GDM1 (cell line): ENCODE results near the gene HYAL1.

Source experiments
- DNase-seq: peaks from one replicate; lab custom pipeline; 2025; lab: John Stamatoyannopoulos, UW

The HYAL1 gene

DNA sequence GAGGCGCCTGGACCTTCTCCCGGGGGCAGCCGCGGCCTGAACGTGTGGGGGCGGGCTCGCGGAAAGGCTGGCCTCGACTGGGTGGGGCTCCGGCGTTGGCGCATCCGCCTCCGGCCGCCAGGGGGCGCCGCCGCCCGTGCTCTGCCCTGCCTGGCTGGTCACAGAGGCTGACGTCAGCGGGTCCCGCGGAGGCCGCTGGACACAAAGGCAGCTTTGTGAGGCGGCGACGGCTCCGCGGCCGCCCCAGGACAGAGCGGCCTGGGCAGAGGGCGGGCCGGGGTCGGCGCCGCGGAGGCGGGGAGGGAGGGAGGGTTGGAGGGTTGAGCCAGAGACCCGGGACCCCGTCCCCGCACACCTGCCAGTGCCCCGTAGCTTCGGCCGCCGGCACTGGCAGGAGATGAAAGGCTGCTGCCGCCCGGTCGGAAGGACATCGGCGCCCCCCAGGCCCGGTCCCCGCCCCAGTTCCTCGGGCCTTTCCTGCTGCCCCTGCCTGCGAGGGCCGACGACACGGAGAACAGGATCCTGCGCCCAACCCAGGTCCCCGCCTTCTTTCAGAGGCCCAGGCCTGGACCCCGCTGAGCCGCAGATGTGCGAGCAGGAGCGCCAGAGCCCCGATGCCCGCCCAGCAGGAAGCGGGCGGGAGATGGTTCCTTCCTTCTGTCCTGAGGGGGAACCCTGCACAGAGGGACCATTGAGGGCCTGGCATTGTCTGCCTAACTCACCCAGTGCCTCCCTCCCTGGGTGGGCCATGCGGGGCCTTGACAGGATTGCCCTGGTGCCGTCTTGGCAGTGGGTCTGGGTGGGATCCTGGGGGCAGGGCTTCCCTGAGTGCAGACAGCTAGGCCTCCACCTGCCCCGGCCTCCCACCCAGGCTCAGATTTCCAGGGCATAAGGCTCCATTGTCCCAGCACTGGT lies 43.1 kb downstream of the HYAL1 start:
- peak; percentile 70 for DNase-seq

DNA sequence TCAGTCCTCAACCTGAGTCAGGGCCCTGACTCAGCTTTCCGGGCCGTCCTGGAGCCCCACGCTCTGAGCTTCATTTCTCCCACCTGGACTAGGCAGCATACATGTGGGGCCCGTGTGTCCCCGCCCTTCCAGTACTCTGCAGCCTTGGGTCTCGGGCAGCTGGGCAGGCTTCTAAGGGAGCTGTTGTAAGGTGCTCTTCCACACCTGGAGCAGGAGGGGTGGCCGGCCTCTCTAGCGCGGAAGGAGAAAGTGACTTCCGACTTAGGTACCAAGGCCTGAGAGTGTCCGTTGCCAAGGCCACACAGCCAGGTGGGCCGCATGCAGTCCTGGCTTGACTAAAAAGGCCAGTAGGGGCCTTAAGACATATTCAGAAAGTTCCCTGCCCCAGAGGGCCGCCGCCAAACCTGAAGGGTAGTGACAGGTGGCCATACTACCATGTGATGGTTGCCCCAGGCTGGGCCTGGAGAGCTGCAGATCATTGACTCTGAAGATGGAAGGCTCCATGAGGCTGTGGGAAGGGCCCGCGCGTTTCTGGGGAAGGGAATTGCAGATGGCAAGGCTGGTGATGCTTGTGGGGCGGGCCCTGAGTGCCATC lies 43.8 kb downstream of the HYAL1 start:
- no peak for DNase-seq

DNA sequence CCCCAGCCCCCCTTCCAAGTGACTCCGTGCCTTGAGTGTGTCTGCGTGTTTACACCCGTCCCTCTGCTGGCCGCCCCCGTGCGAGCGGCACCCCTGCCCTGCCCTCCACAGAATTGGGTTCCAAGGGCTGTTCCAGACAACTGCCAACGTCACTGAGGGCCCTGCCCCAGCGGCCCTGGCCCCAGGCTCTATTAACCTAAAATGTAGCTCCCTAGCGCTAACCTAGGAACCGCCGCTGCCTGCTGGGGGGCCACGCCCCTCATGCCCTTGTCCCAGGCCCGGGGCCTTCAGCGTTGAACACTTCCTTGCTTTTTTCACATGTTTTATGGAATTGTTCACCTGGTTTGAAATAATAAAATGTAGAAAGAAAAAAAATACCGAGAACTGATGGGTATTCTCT lies 44.4 kb downstream of the HYAL1 start:
- DNase-seq: no peak

DNA sequence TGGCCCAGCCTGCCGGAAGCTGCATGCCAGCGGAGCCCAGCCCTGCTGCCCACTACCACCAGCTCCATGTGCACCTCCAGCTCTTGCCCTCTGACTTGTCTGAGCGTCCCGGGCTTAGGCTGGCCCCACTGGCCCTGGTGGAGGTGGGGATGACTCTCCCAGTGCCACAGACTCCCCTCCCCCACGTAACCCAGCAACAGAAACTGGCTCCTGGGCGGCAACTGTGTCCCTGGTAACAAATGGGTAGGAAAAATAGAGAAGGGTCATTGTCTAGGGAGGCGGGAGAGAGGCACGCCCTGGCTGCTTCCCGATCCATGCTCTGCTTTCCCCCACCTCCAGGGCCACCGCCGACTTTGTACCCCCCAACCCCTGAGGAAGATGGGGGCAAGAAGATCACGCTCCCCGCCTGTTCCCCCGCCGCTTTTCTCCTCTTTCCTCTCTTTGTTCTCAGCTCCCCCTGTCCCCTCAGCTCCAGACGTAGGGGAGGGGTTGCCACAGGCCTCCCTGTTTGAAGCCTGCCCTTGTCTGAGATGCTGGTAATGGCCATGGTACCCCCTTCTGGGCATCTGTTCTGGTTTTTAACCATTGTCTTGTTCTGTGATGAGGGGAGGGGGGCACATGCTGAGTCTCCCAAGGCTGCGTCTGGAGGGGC lies 45.2 kb downstream of the HYAL1 start:
- no peak for DNase-seq

DNA sequence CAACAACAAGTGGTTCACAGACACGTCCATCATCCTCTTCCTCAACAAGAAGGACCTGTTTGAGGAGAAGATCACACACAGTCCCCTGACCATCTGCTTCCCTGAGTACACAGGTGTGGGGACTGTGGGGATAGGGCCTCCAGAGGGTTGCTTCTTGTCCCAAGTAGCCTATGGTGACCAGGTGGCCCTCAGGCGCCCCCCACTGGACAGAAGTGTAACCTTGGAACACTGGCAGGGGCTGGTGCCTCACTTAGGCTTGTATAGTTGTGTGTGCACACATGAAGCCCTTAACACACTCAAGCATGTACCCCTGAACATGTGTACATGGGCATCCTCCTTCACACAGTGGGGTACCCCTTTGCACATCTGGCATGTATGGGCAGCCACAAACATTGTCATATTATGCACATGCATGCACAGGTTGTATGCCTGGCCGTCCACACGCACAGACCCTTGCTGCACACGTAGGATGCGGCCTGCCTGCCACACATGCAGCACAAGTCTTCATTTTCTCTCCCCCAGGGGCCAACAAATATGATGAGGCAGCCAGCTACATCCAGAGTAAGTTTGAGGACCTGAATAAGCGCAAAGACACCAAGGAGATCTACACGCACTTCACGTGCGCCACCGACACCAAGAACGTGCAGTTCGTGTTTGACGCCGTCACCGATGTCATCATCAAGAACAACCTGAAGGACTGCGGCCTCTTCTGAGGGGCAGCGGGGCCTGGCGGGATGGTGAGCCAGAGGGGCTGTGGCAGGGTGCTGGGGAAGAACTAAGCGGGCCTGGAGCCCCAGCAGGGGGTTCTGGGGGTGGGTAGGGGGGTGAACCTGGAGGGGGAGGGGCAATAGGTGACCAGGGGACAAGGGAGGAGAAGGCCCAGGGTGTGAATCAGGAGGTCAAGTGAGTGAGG lies 46.1 kb downstream of the HYAL1 start:
- no peak for DNase-seq

DNA sequence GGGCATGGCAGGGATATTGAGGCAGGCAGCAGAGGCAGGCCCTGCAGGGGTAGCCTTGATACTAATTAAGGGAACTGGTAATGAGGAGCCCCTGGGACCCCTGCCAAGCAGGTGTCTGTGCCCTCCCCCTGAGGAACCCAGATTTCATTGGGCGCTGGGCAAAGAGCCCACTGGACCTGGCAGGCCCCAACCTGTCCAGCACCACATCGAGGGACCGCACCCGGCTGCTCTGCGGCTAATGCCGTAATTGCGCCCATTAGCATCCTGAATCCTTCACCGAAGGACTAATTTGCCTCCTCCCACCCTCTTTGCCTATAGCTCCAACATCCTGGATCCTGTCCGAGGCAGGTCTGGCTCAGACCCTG lies 48.1 kb downstream of the HYAL1 start:
- no peak for DNase-seq

DNA sequence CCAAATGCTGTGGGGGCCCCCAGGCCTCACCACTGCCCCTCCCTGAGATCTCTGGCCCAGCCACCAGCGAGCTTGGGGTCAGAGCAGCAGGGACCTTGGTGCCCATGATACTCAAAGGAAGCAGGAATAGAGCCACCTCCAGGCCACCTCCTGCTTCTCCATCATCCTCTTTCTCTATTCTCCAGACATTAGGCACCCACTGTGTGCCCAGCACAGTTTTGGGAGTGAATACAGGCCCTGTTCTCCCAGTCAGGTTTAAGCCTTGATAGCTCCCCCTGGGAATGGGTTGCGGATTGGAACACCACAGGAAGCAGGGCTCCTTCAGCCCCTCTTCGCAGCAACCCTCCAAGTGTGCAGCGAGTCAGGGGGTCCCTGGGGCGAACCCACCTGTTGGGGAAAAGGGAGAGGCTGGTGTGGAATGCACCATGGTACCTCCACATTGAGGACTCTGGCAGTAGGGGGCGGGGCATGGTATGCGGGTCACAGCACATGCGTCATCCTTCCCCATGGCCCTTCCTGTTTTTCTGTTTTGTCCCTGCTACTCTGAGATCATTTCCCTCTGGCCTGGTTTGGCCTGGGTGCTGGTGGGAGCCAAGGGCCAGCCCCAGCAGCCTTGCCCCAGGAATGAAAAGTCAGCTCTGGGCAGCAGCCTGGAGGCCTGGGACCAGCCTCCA lies 48.7 kb downstream of the HYAL1 start:
- no peak for DNase-seq

DNA sequence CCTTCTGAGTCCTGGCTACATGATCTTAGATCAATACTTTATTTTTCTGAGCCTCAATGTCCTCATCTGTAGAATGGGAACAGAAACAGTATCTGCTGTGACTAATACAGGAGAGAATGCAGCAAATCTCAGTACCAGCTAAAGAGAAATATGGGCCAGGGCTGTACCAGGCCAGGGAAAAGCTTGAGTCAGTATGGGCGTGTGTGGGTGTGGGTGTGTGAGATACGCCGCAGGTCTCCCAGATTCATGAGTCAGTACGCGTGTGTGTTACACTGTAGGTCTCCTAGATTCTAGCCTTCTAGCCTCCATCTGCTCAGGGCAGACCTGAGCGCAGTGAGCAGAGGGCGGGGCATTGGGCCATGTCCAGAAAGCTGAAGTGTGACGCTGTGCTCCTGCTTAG lies 52.2 kb downstream of the HYAL1 start:
- no peak for DNase-seq

DNA sequence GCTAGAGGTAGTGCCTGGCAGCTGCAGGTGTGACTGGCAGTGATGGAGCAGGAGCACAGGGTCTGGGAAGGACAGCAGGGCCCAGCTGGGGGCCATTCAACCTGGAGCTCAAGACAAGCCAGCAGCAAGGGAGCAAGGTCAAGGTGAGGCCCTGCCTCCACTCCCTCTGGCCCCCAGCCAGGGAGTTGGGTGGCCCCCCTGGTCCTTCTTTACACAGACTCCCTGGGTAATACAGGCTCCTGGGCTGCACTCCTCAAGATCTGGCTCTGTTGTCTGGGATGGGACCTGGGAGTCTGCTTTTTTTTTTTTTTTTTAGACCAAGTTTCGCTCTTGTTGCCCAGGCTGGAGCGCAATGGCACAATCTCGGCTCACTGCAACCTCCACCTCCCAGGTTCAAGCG lies 52.9 kb downstream of the HYAL1 start:
- DNase-seq: no peak
